ENCODE data around the gene CCND2. TPM values are rescaled to one million over a fixed set of nuclear protein-coding genes. Genes with fewer than 3 reads are reported as not detected.

The CCND2 gene
- total and polyA plus RNA-seq, 2 of the 8 experiments (the other 6 are each of a cell fraction or from before 2014, with no cell fraction given): 41.7 to 223 TPM

DNA sequence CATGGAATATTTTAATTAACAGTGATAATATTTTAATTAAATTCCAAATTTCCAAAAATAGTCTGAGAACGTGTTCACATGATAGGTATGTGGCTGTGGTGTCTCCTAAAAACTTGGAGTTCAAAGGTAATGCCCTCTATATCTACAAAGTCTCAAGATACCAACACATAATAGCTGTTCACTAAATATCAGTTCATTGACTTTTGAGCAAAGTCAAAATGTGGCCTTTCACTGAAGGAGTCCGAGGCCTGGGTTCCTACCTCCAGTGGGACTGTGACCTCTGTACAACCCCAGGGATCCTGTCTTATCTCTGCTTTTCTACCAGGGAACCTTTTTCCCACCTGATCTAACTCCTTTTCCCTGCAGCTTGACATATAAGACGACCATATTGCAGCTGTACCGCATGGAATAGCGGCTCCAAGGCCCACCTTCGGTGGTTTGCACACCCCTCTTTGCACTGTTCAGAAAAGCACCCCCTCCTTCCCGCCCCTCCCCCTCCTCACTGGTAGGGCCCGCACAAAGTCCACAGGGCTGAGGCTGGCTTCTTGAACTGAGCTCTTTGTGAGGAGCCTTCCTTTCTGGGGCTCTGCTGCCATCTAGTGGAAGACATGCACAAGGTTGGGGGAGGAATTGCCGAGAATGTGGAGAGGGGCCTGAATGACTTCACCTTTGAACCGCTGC is 3.1 kb downstream of the CCND2 start (continued):
- peak; percentile 26; the same call in 1 of the 2 replicates for TF ChIP-seq CEBPB (IDR thresholded peaks at IDR 0.05; ENCODE audit: low read depth, low read length)
- TF ChIP-seq TAF1 (IDR thresholded peaks at IDR 0.05; ENCODE audit: low read depth, low read length): 0 out of 2 replicates have a peak, but pooled peaks have one; percentile 45
- 0 out of 2 replicates have a peak, but pooled peaks have one; percentile 31 for TF ChIP-seq MAX (IDR thresholded peaks at IDR 0.05)
- no peak for TF ChIP-seq ATF3 (IDR thresholded peaks at IDR 0.05; ENCODE audit: insufficient read depth, low read depth, low read length)
- TF ChIP-seq ASH2L (IDR thresholded peaks at IDR 0.05; ENCODE audit: low read length): peak; percentile 29
